Gastrocnemius medialis (tissue), 4 donors: Measurements from ENCODE around the gene LRRC3C.

Source experiments
- CTCF ChIP-seq, 5 experiments: fragments of 450-650 bp in 3 of 5; fragments of 200-600 bp in 2 of 5; sonication (generic) in 2 of 5; IDR thresholded peaks in 4 of 5; conservative IDR thresholded peaks in 1 of 5; 1 replicate in 4 of 5; 2 replicates in 1 of 5; pipeline ENCODE4 v1.5.1; 2016 to 2019; ENCODE audit warnings: antibody characterized with exemption in 5 of 5, mild to moderate bottlenecking in 3 of 5, moderate library complexity in 3 of 5
- POLR2A ChIP-seq, 2 donors: fragments of 450-650 bp; IDR thresholded peaks; one replicate each; pipeline ENCODE4 v1.6.1; 2017; ENCODE audit warnings: antibody characterized with exemption in 2 of 2, mild to moderate bottlenecking in 2 of 2, moderate library complexity in 2 of 2

GRCh38 chr17:39970157-39970692, 42.7 kb downstream of the LRRC3C start:
- TF ChIP-seq POLR2A (IDR thresholded peaks at IDR 0.05), result no peak
- no peak for TF ChIP-seq CTCF (IDR thresholded peaks at IDR 0.05 in 4 of 5, conservative IDR thresholded peaks at IDR 0.05 in 1 of 5)
